HG03460 (cell line): ENCODE measurements around the gene IGSF9B.

Experiments used
- ATAC-seq: cut with Tn5 transposase; IDR thresholded peaks from one replicate; pipeline ENCODE4 v1.9.1; 2021; ENCODE audit not compliant: unreplicated experiment

Gene IGSF9B

DNA sequence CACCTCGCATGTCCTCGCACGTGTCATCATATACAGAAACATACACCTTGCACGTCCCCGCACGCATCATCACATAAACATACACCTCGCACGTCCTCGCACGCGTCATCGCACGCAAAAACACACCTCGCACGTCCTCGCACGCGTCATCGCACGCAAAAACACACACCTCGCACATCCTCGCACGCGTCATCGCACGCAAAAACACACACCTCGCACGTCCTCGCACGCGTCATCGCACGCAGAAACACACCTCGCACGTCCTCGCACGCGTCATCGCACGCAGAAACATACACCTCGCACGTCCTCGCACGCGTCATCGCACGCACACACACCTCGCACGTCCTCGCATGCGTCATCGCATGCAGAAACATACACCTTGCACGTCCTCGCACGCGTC is 16.7 kb downstream of the IGSF9B start:
- no peak for ATAC-seq

DNA sequence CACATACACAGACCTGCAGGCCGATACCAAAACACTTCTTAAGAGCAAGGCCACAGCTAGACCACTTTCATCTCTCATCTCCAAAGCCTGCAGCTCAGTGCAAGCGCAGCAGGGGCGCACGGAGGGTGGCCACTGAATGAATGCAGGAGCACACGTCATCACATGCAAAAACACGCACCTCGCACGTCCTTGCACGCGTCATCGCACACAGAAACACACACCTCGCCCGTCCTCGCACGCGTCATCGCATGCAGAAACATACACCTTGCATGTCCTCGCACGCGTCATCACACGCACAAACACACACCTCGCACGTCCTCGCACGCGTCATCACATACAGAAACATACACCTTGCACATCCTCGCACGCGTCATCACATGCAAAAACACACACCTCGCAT is 17.2 kb downstream of the IGSF9B start:
- no peak for ATAC-seq

DNA sequence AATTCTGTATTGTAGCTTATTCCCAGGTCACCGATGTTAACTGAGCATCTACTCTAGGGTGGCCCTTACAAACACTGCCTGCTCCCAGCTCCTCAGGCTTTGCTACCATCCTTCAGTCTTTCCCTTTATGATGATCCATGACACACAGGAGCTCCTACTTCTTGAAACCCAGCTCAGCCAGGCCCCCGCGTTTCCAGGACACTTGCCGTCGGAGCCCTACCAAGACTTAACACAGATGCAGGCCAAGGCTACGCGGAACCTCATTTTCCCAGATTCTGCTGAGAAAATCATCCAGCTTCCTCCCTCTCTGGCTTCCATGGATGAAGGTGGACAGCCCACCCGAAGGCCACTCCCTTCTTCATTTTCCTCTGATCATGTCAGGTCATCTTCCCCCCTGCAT is 18.6 kb downstream of the IGSF9B start:
- ATAC-seq = no peak

DNA sequence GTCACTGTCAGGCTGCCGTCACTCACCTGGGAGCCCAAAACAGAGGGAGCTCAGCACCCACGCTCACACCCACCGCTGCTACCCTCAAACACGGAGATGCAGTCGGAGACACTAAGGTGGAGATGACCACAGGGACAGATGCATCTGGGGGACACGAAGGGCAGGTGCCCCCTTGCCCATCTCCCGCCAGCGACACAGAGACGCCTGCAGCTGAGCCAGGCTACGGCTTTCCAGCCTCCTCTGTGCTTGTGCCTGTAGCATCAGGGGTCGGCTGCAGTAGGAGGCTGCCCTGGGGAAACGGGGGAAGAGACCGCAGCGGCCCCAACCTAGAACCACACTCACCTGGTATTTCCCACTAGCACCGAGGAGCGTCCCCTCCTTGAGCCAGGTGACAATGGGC is 19.3 kb downstream of the IGSF9B start:
- no peak for ATAC-seq

DNA sequence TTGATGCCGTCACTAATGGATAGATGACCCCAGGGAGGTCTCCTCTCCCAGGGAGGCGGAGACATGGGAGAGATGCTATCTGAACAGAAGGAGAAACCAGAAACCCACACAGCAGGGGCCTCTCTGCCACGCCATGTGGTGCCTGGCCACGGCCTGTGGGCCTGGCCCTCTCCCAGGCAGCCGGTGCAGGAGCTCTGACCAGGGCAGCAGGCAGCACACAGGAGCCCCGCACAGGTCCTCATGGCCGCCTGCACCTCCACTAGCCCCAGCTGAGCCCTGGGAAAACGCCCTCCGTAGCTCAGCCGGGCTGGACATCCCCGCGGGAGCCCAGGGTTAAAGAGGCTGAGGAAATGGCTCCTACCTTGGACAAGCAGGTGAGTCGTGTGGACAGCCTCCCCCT is 19.8 kb downstream of the IGSF9B start:
- ATAC-seq = no peak

DNA sequence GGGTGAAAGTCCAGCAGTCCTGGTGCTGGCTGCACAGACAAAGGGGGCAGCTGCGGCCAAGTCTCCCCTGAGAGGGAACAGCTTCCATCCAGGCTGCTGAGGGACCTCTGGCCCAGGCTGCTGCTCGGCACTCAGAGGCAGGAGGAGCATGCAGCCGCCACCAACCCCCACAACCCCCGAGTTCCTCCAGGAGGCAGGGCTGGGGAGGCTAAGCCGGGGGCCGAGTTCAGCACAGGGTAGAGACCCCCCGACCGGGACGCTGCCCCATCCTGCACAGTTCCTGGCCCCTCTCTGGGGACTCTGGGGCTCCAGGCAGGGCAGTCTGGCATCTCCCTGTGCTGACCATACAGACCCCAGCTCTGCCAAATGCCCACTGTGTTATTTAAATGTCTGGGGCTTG is 20.2 kb downstream of the IGSF9B start:
- ATAC-seq = no peak

DNA sequence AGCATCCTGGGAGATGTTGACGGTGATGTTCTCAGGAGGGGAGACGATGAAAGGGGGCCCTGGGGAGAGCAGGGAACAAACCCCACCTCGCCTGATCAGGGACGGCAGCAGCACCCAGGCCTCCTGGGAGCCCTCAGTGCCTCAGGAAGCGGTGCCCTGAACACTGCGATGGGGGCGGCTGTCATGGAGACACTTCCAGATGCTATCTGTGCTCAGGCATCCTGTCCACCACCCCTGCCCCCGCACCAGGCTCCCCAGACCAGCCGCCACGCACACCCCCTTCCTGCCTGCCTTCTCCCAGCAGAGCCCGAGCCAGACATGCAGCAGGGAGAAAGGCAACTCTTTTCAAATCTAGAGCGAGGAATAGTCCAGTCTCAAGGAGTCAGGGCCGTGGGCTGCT is 20.6 kb downstream of the IGSF9B start:
- no peak for ATAC-seq

DNA sequence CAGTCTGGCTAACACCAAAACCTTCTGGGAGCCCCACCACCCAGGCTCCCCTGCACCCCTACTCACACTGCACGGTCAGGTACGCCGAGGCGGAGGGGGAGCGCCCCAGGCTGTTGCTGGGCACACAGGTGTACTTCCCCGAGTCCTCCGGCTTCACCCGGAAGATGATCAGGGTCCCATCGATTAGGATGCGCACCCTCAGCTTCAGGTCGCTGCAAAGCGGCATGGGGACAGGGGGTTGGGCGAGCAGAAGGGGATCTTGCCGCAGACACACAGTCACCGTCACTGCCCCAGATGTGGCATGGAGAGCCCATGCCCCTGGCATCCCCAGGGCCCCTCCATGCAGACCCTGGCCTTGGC is 21.2 kb downstream of the IGSF9B start:
- no peak for ATAC-seq

DNA sequence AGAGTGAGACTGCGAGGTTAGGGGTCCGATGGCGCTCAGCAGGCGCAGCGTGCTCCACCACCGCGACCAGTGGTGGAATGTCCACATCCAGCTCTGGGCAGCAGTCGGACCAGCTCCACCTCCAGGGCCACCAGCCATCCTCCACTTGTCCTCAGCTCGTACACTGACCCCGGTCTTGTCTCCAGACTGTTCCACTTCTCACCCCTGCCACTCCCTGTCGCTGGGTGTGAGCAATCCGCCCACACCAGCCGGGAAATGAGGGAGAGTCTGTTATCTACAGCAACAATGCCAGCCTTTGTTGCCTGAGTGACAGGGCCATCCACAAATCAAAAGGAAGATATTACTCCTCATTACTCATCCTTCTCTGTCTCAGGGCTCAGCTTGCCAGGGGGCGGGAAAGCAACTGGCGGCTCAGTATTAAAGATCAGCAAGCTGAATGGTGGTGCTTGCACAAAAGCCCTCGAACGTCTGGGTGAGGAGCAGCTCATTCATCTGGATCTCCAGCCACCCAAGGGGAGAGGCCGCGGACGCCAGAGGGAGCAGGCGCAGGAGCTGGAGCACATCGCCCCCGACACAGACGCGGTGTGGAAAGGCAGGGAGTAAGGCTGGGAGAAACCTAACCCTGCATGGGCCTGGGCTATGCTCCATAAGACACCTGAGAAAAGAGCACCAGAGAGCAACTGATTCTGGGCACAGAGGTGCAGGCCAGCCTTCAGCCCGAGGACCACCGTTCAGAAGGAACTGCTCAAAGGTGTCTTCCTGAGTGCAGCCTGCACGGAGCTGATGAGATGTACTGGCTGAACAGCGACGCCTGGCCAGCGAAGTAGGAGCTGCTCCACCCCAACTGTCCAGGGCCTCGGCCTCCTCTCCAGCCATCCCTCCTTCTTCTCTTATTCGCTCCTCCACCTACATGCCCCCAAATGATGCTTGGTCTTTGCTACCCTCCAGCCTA is 21.9 kb downstream of the IGSF9B start:
- no peak for ATAC-seq

DNA sequence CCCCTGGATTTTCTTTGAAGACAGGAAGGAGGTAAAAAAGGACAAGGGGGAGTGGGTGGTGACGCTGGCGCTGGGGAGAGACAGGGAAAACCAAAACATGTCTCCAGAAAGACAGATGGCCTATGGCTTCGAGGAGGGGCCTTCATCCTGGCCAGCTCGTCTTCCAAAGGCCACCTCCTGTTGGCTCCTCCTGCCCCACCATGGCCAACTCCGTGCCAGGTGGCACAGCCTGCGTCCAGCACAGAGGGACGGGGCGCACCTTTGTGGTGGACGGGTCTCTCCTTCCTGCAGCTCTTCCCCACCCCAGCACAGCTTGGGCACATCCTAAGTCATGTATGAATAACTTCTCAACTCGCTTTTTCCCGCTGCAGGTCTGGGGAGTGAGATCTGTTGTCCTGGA is 22.7 kb downstream of the IGSF9B start:
- no peak for ATAC-seq

DNA sequence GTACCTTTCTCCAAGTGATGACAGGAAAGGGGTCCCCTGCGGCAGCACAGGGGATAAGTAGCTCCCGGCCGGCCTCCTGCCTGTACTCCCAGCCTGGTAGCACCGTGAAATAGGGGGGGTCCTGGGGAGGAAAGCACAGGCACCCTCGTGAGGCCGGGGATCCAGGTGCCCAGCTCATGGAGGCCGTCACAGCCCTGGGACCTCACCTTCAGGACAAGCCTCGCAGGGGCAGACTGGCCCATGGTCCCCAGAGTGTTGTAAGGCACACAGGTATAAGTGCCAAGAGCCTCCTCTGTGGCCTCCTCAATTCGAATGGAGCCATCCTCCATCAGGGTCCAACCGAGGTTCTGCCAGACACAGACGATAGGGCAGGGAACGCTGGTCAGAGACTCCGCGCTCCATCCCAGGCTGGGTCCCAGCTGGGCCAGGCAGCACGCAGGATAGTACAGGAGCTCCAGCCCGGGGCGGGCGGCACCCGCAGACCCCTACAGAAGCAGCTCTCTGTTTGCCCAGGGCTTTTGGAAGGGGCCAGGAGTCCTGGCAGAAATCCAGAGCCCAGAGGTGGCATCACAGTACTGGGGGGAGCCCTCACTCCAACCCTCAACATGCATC is 25.2 kb downstream of the IGSF9B start:
- ATAC-seq = no peak

GRCh38 chr11:133930767-133931448 is 25.9 kb downstream of the IGSF9B start:
- no peak for ATAC-seq

GRCh38 chr11:133930053-133930766 is 26.6 kb downstream of the IGSF9B start:
- ATAC-seq = no peak

GRCh38 chr11:133929401-133930052 is 27.2 kb downstream of the IGSF9B start:
- no peak for ATAC-seq

DNA sequence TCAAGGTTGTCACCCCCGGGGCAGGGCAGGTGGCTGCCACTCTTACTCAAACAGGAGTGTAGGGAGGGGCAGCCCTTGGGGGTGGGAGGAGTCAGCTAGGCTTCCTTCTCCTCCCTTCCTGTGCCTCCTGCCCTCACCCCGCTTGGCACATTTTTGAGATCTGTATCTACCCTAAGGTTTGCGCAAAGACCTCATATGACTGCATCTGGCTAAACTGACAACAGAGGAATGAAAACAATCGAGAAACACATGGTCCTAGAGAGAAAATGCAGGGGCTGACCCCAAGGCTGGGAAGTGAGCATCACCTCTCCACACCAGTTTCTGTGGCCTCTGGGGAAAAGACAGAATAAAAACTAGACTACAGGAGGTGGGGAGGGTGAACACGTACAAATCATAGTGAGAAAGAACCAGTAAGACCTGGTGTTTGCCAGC is 28.1 kb downstream of the IGSF9B start:
- ATAC-seq = no peak

- ATAC-seq = peak; percentile 78
Observed at GRCh38 chr11:133927690-133928627, 28.8 kb downstream of the IGSF9B start.

GRCh38 chr11:133926466-133927246 is 30.1 kb downstream of the IGSF9B start:
- ATAC-seq = no peak

GRCh38 chr11:133925756-133926155 is 31.0 kb downstream of the IGSF9B start:
- ATAC-seq = no peak

- no peak for ATAC-seq
Observed at GRCh38 chr11:133924661-133925060, 32.1 kb downstream of the IGSF9B start.
